Skin epidermis (tissue), 12 donors: ENCODE data around the gene LRGUK.
"Not testable (repeated sequence)": the region's sequence is repeated elsewhere in the genome, so short reads cannot be mapped to it uniquely, and the experiment has no call there.

Experiments
- H3K27ac ChIP-seq, 21 experiments: fragments of 200-600 bp; sonication (generic) in 11 of 21; one replicate each; pipeline ENCODE4 v1.5.0; 2020; ENCODE audit warnings: mild to moderate bottlenecking in 3 of 21, inconsistent platforms in 2 of 21, moderate library complexity in 2 of 21
- H3K4me3 ChIP-seq, 7 experiments: fragments of 200-600 bp; sonication (generic) in 2 of 7; one replicate each; pipeline ENCODE4 v1.5.0; 2020; ENCODE audit warnings: inconsistent platforms in 2 of 7, mild to moderate bottlenecking in 2 of 7, moderate library complexity in 1 of 7

Gene LRGUK

GRCh38 chr7:134210976-134211663 lies 84.0 kb downstream of the LRGUK start:
- no peak overlapping the region for H3K27ac ChIP-seq
- no peak overlapping the region for H3K4me3 ChIP-seq

- H3K4me3 ChIP-seq: no peak overlapping the region
- H3K27ac ChIP-seq: no peak overlapping the region
These were observed 84.7 kb downstream of the LRGUK start for GRCh38 chr7:134211817-134212216.

DNA sequence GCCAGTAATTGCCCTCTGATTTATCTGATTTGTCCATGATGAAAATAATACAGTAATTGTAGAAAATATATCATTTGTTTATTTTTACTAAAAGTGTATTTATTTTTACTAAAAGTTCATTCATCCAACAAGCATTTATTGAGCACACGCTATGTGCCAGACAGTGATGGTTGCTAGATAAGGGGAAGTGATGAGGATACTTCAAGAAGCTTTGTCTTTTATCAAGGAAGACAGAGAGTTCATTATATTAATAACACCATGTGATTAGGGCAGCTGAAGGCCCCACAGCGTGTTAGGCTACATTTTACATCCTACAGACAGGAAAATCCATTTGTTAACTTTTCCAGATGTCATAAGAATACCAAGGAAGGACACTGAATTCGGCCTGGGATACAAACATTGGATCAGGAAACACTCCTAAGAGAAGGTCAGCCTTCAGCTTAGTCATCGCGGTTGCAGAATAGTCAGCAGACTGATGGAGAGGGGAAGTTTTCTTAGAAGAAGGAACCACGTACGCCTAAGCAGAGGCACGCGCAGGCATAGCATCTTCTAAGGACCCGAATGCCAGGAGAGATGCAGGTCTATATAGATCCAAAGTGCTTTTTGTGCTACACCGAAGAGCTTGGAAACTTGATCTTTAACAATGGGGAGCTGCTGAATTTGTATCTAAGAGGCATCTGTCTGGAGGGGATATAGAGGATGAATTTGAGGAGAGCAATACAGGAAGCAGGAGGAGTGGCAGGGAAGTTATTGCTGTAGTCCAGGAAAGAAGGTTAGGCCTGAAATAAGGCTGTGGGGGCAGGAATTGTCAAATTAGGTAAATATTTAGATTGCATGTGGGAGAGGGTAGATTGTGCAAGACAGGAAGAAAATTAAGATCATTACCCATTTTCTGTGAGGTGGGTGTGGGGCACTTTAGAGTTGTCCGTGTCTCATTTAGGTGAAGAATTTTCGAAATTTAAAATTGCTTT lies 85.7 kb downstream of the LRGUK start:
- Histone ChIP-seq H3K4me3 (no peak overlapping the region), H3K27ac (no peak overlapping the region)

GRCh38 chr7:134220236-134220635 lies 93.1 kb downstream of the LRGUK start:
- Histone ChIP-seq H3K27ac (no peak overlapping the region), H3K4me3 (no peak overlapping the region)

DNA sequence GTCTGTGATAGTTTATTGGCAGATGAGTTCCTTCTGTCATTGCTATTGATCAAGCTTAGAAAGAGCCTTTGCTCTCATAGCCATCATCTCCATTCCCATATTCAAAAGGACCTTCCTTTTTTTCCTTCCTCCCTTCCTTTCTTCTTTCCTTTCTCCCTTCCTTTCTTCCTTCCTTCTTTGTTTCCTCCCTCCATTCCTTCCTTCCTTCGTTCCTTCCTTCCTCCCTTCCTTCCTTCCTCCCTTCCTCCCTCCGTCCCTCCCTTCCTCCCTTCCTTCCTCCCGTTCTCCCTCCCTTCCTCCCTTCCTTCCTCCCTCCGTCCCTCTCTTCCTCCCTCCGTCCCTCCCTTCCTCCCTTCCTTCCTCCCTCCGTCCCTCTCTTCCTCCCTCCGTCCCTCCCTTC lies 104.2 kb downstream of the LRGUK start:
- H3K4me3 ChIP-seq: not testable (repeated sequence)

GRCh38 chr7:134234216-134234615 lies 107.1 kb downstream of the LRGUK start:
- no peak overlapping the region for H3K4me3 ChIP-seq

More for the DNA sequence above, 104.2 kb downstream of the LRGUK start:
- H3K27ac ChIP-seq: not testable (repeated sequence)

DNA sequence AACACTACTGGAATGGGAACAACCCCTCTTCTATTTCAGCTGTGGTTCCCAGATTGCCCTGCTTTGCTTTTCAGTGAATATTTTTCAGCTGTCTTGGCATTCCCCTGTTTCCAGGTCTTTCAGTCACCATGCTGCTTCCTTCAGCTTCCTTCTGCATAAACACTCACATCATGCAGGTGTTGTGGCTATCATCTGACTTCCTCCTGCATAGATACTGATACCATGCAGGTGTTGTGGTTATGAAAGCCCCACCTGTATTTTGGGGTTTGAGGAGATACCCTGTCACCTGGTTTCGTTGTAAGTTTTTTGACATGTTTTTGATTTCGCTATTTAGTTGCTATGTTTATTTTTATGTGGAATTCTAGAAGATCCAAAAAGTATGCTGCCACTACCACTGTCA lies 118.1 kb downstream of the LRGUK start:
- Histone ChIP-seq H3K27ac (no peak overlapping the region), H3K4me3 (no peak overlapping the region)

More at GRCh38 chr7:134234216-134234615, 107.1 kb downstream of the LRGUK start:
- H3K27ac ChIP-seq: no peak overlapping the region

DNA sequence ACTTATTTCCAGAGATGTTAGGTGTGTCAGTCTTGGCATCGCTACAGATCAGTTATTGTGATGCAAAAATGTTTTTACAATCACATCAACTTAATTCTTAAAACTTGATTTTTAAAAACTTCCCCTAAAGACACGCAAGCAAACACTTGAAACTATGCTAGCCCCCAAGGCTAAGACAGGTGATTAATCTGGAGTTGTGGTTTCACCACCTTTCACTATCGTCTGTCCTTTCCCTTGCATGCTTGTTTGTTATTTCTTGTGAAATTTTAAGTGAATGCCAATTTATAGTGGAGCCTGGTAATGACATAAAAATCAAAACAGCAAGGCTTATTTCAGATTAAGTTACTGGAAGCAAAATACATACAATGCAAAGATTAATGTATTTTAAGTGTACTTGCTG lies 119.2 kb downstream of the LRGUK start:
- no peak overlapping the region for H3K27ac ChIP-seq

DNA sequence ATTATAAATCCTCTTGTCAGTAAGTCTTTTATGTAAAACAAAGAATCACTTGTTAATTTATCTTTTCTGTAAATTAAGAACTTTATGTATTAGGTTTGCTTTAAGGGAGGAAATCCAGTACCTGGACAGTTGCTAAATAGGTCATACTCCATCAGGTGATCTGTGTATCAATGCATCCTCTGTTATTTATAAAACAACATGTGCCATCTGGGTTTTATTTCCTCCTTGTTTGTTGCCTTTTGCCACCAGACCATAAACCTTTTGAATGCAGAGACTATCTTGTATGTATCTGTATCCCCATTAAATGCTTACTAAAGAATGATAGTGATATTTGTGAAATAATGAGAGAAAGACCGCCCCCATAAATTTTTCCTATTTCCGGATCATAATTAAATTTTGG lies 119.6 kb downstream of the LRGUK start:
- H3K27ac ChIP-seq: no peak overlapping the region

More for the DNA sequence above, 119.2 kb downstream of the LRGUK start:
- H3K4me3 ChIP-seq: no peak overlapping the region

DNA sequence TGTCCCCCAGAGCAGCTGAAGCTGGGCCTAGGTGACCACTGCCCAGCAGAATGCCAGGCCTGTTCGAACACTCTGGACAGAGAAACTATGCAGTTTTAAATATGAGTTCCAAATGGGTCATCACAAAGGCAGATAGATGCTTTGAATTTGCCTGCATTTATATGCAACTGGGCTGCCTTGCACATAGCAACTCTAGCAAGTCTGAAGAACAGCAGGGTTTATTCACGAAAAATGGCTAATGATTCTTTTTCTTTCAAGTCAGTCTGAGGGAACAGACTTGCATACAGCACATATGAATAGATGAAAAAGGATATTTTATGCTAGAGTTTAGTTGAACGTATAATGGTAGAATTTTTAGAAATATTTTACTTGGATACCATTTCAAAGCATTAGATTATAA lies 121.1 kb downstream of the LRGUK start:
- H3K4me3 ChIP-seq: no peak overlapping the region
- H3K27ac ChIP-seq: no peak overlapping the region

More for the DNA sequence above, 119.6 kb downstream of the LRGUK start:
- no peak overlapping the region for H3K4me3 ChIP-seq

DNA sequence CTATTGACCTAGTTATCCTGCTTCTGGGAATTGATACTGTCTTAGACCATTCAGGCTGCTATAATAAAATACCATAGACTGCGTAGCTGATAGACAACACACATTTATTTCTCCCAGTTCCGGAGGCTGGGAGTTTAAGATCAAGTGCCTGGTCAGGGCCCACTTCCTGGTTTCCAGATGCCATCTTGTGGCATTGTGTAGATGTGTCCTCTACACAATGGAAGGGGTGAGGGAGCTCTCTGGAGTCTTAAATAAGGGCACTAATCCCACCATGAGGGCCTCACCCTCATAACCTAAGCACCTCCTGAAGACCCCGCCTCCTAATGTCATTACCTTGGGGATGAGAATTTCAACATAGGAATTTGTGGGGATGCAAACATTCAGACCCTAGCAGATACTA lies 127.2 kb downstream of the LRGUK start:
- H3K4me3 ChIP-seq: no peak overlapping the region
- H3K27ac ChIP-seq: no peak overlapping the region

DNA sequence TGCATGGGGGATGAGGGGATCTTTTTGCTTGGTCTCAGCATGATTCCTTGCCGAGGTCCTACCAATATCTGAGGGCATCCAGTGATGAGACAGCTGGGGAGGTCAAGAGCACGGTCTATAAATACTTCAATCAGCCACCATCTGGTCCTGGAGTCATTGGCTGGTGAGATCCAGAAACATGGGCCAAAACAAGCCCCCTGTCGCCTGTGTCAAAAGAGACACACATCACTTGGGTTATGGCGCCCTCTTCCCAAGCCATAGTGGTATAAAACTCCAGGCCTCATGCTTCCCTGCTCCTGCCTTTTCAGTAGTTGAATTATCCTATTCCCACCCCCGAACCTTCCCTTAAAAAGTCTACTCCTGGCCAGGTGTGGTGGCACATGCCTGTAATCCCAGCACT lies 128.7 kb downstream of the LRGUK start:
- Histone ChIP-seq H3K4me3 (no peak overlapping the region), H3K27ac (no peak overlapping the region)

- H3K4me3 ChIP-seq: no peak overlapping the region
- no peak overlapping the region for H3K27ac ChIP-seq
These were observed 135.2 kb downstream of the LRGUK start for GRCh38 chr7:134262322-134262721.

DNA sequence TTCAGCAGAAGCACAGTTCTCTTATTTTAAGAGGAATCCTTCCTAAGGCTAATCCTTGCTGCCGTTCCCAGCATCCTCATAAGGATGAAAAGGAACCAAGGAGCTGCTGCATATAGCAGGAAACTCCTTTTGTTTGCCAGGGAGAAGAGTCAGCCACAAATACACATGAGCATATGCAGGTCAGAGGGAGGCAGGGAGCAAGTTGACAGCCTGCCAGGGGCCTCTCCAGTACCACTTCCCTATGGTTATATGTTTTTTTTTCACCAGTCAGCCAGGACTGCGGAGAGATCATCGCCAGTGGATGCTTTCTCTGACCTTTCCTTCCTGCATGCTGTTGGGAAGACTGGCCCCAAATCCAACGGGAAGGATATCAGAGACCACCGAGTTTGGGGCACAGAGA lies 149.8 kb downstream of the LRGUK start:
- H3K4me3 ChIP-seq: no peak overlapping the region
- H3K27ac ChIP-seq: no peak overlapping the region

GRCh38 chr7:134278502-134279153 lies 151.5 kb downstream of the LRGUK start:
- no peak overlapping the region for H3K4me3 ChIP-seq
- H3K27ac ChIP-seq: no peak overlapping the region

- no peak overlapping the region for H3K4me3 ChIP-seq
- H3K27ac ChIP-seq: no peak overlapping the region
These were observed 152.2 kb downstream of the LRGUK start for GRCh38 chr7:134279336-134279735.

GRCh38 chr7:134279898-134280297 lies 152.8 kb downstream of the LRGUK start:
- Histone ChIP-seq H3K4me3 (no peak overlapping the region), H3K27ac (no peak overlapping the region)

DNA sequence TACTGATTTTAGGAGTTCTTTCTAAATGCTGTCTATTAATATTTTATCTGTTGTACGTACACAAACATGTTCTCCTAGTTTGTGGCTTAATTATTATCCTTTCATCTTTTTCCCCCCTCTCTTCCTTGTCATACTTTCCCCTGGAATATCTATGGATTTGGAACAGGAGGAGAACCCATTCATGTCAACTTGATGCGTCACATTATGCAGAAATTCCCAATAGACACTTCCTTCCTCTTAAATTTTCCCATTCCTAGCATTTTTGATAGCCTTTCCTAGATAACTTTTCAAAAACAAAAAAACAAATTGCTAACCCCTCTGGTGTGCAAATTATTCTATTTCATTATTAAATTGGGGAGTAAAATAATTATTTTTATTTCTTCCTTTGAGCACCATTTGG lies 153.4 kb downstream of the LRGUK start:
- no peak overlapping the region for H3K4me3 ChIP-seq
- H3K27ac ChIP-seq: no peak overlapping the region

DNA sequence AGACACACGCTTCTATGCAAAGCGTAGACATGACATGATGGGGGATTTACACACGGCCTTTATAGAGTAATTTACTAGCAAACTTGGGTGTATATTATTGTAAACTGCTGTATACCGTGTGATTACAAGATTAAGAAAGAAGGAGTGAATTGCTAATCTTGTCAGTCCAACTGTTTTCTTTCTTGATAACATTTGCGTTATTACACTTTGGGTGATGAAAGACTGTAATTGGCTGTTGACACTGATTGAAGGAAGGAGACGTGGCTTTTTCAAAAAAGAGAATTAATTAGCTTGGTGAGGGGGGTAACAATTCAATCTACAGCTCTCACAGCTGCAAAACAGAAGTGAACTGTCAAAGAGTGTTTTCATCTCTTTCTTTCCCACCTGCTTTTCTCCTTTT lies 156.9 kb downstream of the LRGUK start:
- no peak overlapping the region for H3K27ac ChIP-seq

DNA sequence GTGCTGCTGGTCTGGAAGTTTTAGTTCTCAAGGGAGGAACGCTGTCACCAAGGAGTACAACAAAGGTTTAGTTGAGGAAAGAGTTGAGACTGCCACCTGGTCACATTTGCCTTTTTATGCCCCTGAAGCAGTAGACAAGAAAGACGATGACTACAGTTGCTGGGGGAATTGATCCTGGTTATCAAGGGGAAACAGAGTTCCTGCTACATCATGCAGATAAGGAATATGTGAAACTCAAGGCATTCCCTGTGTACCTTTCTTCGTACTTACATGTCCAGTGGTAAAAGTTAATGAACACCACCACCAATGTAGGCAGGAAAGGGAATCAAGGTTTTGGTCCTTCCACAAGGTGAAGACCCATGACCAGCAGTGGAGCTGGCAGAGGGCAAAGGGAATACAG lies 157.8 kb downstream of the LRGUK start:
- Histone ChIP-seq H3K27ac (no peak overlapping the region), H3K4me3 (no peak overlapping the region)

More for the DNA sequence above, 156.9 kb downstream of the LRGUK start:
- no peak overlapping the region for H3K4me3 ChIP-seq
